ENCODE results near the gene ANXA6. TPM values are rescaled to one million over a fixed set of nuclear protein-coding genes. Genes with fewer than 3 reads are reported as not detected.

Gene ANXA6
- total and polyA plus RNA-seq, 9 of the 15 experiments (the other 6 are each of a cell fraction or from before 2014, with no cell fraction given), result 0.70 to 13.2 (median 8.3) TPM

- Histone ChIP-seq H3K4me1 (replicated peaks in 1 of 2; ENCODE audit: control insufficient read depth in 2 of 2, insufficient read depth in 2 of 2, low read length in 2 of 2) (peaks cover 0 to 4% of the 10 kb centered on the region in 2 experiments; a peak in 1 of 5 replicates), H3K4me3 (no peak overlapping the region), H3K9me3 (replicated peaks; ENCODE audit: control insufficient read depth, insufficient read depth, low read depth, low read length) (no peaks in the 10 kb centered on the region), H3K9ac (ENCODE audit: insufficient read depth in 1 of 2, low read depth in 2 of 2, low read length in 2 of 2) (no peak overlapping the region), H3K27ac (ENCODE audit: extremely low read depth, low read depth, low read length) (no peak overlapping the region), H3K9me1 (ENCODE audit: control insufficient read depth, insufficient read depth, low read length) (peaks cover 4% of the 10 kb centered on the region), H3K36me3 (ENCODE audit: control insufficient read depth, insufficient read depth, low read length) (peaks cover 41% of the 10 kb centered on the region), H3K79me2 (ENCODE audit: control insufficient read depth, insufficient read depth, low read length) (no peaks in the 10 kb centered on the region), H4K20me1 (replicated peaks; ENCODE audit: control insufficient read depth, insufficient read depth, low read length) (no peaks in the 10 kb centered on the region), H3K27me3 (ENCODE audit: control insufficient read depth in 2 of 2, insufficient read depth in 2 of 2, low read length in 2 of 2) (no peaks in the 10 kb centered on the region), H3K4me2 (ENCODE audit: insufficient read depth, low read length) (no peak overlapping the region), H2AFZ (ENCODE audit: low read depth, low read length) (no peak overlapping the region)
- in situ Hi-C loops (cut with MboI), result loop anchor here (5.0 kb wide), 1 partner anchor 63 kb away; no protein-coding TSS in a partner anchor
- WGBS (ENCODE audit: insufficient coverage, low coverage, missing lambda C conversion rate), result 67% methylated on average over 3 of the region's 3 CpGs
- FAIRE-seq (no peak), DNase-seq (ENCODE audit: extremely low read depth in 1 of 4, low spot score in 3 of 4) (no peak), ATAC-seq (no peak)
- TF ChIP-seq, protein P1, sequence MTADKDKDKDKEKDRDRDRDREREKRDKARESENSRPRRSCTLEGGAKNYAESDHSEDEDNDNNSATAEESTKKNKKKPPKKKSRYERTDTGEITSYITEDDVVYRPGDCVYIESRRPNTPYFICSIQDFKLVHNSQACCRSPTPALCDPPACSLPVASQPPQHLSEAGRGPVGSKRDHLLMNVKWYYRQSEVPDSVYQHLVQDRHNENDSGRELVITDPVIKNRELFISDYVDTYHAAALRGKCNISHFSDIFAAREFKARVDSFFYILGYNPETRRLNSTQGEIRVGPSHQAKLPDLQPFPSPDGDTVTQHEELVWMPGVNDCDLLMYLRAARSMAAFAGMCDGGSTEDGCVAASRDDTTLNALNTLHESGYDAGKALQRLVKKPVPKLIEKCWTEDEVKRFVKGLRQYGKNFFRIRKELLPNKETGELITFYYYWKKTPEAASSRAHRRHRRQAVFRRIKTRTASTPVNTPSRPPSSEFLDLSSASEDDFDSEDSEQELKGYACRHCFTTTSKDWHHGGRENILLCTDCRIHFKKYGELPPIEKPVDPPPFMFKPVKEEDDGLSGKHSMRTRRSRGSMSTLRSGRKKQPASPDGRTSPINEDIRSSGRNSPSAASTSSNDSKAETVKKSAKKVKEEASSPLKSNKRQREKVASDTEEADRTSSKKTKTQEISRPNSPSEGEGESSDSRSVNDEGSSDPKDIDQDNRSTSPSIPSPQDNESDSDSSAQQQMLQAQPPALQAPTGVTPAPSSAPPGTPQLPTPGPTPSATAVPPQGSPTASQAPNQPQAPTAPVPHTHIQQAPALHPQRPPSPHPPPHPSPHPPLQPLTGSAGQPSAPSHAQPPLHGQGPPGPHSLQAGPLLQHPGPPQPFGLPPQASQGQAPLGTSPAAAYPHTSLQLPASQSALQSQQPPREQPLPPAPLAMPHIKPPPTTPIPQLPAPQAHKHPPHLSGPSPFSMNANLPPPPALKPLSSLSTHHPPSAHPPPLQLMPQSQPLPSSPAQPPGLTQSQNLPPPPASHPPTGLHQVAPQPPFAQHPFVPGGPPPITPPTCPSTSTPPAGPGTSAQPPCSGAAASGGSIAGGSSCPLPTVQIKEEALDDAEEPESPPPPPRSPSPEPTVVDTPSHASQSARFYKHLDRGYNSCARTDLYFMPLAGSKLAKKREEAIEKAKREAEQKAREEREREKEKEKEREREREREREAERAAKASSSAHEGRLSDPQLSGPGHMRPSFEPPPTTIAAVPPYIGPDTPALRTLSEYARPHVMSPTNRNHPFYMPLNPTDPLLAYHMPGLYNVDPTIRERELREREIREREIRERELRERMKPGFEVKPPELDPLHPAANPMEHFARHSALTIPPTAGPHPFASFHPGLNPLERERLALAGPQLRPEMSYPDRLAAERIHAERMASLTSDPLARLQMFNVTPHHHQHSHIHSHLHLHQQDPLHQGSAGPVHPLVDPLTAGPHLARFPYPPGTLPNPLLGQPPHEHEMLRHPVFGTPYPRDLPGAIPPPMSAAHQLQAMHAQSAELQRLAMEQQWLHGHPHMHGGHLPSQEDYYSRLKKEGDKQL (CRISPR knock-in tag; IDR thresholded peaks at IDR 0.05; ENCODE audit: borderline replicate concordance), result no peak
- no peak for TF ChIP-seq ZNF121 (CRISPR knock-in tag; conservative IDR thresholded peaks at IDR 0.05)
- no peak for TF ChIP-seq ZNF707 (CRISPR knock-in tag; conservative IDR thresholded peaks at IDR 0.05)
- TF ChIP-seq TBL1XR1 (IDR thresholded peaks at IDR 0.05; ENCODE audit: low read length in 2 of 2), result no peak
- TF ChIP-seq RCOR1 (IDR thresholded peaks at IDR 0.05; ENCODE audit: borderline replicate concordance in 1 of 2, low read depth in 2 of 2, low read length in 2 of 2), result no peak
- TF ChIP-seq MYC (IDR thresholded peaks at IDR 0.05; ENCODE audit: low read depth, low read length), result no peak
- no peak for TF ChIP-seq MYC (CRISPR knock-in tag; IDR thresholded peaks at IDR 0.05; ENCODE audit: borderline replicate concordance, low read depth)
- no peak for TF ChIP-seq GATA2 (CRISPR knock-in tag; IDR thresholded peaks at IDR 0.05)
- no peak for TF ChIP-seq TAF7 (tag; IDR thresholded peaks at IDR 0.05)
- no peak for TF ChIP-seq GATAD2B (IDR thresholded peaks at IDR 0.05; ENCODE audit: borderline replicate concordance)
- TF ChIP-seq, protein P2, sequence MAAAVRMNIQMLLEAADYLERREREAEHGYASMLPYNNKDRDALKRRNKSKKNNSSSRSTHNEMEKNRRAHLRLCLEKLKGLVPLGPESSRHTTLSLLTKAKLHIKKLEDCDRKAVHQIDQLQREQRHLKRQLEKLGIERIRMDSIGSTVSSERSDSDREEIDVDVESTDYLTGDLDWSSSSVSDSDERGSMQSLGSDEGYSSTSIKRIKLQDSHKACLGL (CRISPR knock-in tag; IDR thresholded peaks at IDR 0.05; ENCODE audit: borderline replicate concordance, poor library complexity, severe bottlenecking), result no peak
- TF ChIP-seq, protein P3, sequence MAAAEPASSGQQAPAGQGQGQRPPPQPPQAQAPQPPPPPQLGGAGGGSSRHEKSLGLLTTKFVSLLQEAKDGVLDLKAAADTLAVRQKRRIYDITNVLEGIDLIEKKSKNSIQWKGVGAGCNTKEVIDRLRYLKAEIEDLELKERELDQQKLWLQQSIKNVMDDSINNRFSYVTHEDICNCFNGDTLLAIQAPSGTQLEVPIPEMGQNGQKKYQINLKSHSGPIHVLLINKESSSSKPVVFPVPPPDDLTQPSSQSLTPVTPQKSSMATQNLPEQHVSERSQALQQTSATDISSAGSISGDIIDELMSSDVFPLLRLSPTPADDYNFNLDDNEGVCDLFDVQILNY (CRISPR knock-in tag; IDR thresholded peaks at IDR 0.05), result no peak
- no peak for TF ChIP-seq NCOA1 (IDR thresholded peaks at IDR 0.05; ENCODE audit: low read depth)
- ChIA-PET POLR2A (interaction anchor here (0.6 to 1.3 kb wide), 3 partner anchors 9 to 525 kb away, joined by 3 read pairs; no protein-coding TSS in a partner anchor), CTCF (ENCODE audit: low intra/inter-chr PET ratio) (no interaction called here)
- BruUV-seq (replicated peaks), result no TSS peak
- intact Hi-C loops (cut with micrococcal nuclease), result loop anchor here (5.0 kb wide), 1 partner anchor 263 kb away; no protein-coding TSS in a partner anchor
These were observed 102.9 kb downstream of the ANXA6 start for GRCh38 chr5:151054709-151055108.
